Measurements from ENCODE around the gene KATNAL2.

- TF ChIP-seq EZH2 (IDR thresholded peaks at IDR 0.05; ENCODE audit: low read length), result no peak
- TF ChIP-seq, protein P1, sequence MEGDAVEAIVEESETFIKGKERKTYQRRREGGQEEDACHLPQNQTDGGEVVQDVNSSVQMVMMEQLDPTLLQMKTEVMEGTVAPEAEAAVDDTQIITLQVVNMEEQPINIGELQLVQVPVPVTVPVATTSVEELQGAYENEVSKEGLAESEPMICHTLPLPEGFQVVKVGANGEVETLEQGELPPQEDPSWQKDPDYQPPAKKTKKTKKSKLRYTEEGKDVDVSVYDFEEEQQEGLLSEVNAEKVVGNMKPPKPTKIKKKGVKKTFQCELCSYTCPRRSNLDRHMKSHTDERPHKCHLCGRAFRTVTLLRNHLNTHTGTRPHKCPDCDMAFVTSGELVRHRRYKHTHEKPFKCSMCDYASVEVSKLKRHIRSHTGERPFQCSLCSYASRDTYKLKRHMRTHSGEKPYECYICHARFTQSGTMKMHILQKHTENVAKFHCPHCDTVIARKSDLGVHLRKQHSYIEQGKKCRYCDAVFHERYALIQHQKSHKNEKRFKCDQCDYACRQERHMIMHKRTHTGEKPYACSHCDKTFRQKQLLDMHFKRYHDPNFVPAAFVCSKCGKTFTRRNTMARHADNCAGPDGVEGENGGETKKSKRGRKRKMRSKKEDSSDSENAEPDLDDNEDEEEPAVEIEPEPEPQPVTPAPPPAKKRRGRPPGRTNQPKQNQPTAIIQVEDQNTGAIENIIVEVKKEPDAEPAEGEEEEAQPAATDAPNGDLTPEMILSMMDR (optimal IDR thresholded peaks at IDR 0.05 in 1 of 3, IDR thresholded peaks at IDR 0.05 in 1 of 3, conservative IDR thresholded peaks at IDR 0.05 in 1 of 3; ENCODE audit: extremely low read depth in 1 of 3, insufficient read depth in 2 of 3, low read length in 3 of 3), result no peak
Measured at GRCh38 chr18:47077111-47077510, 159.7 kb downstream of the KATNAL2 start.
